Breast epithelium (tissue), 4 donors: ENCODE measurements around the gene HENMT1. TPM values are rescaled to one million over a fixed set of nuclear protein-coding genes. Genes with fewer than 3 reads are reported as not detected.
"Not testable (repeated sequence)": the region's sequence is repeated elsewhere in the genome, so short reads cannot be mapped to it uniquely, and the experiment has no call there.

Source experiments
- DNase-seq, 2 donors: peaks; one replicate each; pipeline ENCODE4 v3.0.0-alpha.2; 2019; ENCODE audit warnings: low spot score in 2 of 2
- H3K27ac ChIP-seq, 2 donors: fragments of 200-600 bp; sonication (generic) in 1 of 2; one replicate each; pipeline ENCODE4 v1.5.1; 2016 to 2019; ENCODE audit warnings: mild to moderate bottlenecking in 1 of 2
- H3K27me3 ChIP-seq, 2 donors: fragments of 200-600 bp; sonication (generic) in 1 of 2; one replicate each; pipeline versions ENCODE4 v1.5.1 to v1.6.0; 2017 to 2019; ENCODE audit warnings: control low read depth in 1 of 2, mild to moderate bottlenecking in 1 of 2
- H3K36me3 ChIP-seq: fragments of 200-600 bp; one replicate; pipeline ENCODE4 v1.5.1; 2019
- H3K4me1 ChIP-seq, 2 donors: fragments of 200-600 bp; sonication (generic); one replicate each; pipeline ENCODE4 v1.5.1; 2016 to 2019; ENCODE audit warnings: control low read depth in 1 of 2
- H3K4me3 ChIP-seq, 3 donors: fragments of 200-600 bp; sonication (generic); 1 replicate in 2 of 3; 2 replicates in 1 of 3; pipeline ENCODE4 v1.5.1; 2016 to 2019; ENCODE audit warnings: mild to moderate bottlenecking in 3 of 3, moderate library complexity in 2 of 3
- H3K9me3 ChIP-seq, 2 donors: fragments of 200-600 bp; sonication (generic) in 1 of 2; one replicate each; pipeline ENCODE4 v1.5.1; 2016 to 2019; ENCODE audit warnings: control low read depth in 1 of 2
- CTCF ChIP-seq, 3 donors: fragments of 450-650 bp; IDR thresholded peaks; one replicate each; pipeline ENCODE4 v1.5.1; 2016 to 2017; ENCODE audit warnings: antibody characterized with exemption in 3 of 3, mild to moderate bottlenecking in 3 of 3, moderate library complexity in 3 of 3
- POLR2A ChIP-seq: fragments of 450-650 bp; IDR thresholded peaks from one replicate; pipeline ENCODE4 v1.6.1; 2016; ENCODE audit warnings: antibody characterized with exemption, mild to moderate bottlenecking, moderate library complexity
- POLR2AphosphoS5 ChIP-seq, 3 donors: sonication (generic); formaldehyde crosslinking; IDR thresholded peaks; one replicate each; pipeline ENCODE4 v1.6.1; 2017; ENCODE audit warnings: antibody characterized with exemption in 3 of 3
- intact Hi-C: fragments of 100-400 bp; cut with DNase I; formaldehyde crosslinking; loops from one replicate; pipeline ENCODE4 v1.15.1; 2023; ENCODE audit warnings: low total_unique reads
- total RNA-seq, 3 donors: library from RNA; depleted of rRNA; stranded (reverse); fragments of >200 nt; gene quantifications; one replicate each; pipeline ENCODE4 v1.1.0, GENCODE V29; 2016

Gene HENMT1
- total RNA-seq: 1 to 10 TPM; 5.2 to 6.9 (median 6.6) TPM

GRCh38 chr1:108661030-108661609 is at the start of gene HENMT1:
TSS of gene HENMT1 (minus strand) at chr1:108661093. CDS start at chr1:108659884, 1,209 bp downstream.
- peak; percentile 35 to 59 for DNase-seq
- Histone ChIP-seq H3K27ac (peak within 1 kb of the TSS; percentile 93 to 96), H3K4me1 (no peaks in the 10 kb centered on the region), H3K36me3 (no peaks in the 10 kb centered on the region), H3K27me3 (no peaks in the 10 kb centered on the region), H3K9me3 (no peaks in the 10 kb centered on the region), H3K4me3 (peak within 1 kb of the TSS; percentile 56 to 86 (median 76))
- TF ChIP-seq POLR2AphosphoS5 (IDR thresholded peaks at IDR 0.05) (peak; percentile 54 to 70 (median 68)), POLR2A (no peak), CTCF (IDR thresholded peaks at IDR 0.05) (no peak)
- intact Hi-C loops: no loop called here

DNA sequence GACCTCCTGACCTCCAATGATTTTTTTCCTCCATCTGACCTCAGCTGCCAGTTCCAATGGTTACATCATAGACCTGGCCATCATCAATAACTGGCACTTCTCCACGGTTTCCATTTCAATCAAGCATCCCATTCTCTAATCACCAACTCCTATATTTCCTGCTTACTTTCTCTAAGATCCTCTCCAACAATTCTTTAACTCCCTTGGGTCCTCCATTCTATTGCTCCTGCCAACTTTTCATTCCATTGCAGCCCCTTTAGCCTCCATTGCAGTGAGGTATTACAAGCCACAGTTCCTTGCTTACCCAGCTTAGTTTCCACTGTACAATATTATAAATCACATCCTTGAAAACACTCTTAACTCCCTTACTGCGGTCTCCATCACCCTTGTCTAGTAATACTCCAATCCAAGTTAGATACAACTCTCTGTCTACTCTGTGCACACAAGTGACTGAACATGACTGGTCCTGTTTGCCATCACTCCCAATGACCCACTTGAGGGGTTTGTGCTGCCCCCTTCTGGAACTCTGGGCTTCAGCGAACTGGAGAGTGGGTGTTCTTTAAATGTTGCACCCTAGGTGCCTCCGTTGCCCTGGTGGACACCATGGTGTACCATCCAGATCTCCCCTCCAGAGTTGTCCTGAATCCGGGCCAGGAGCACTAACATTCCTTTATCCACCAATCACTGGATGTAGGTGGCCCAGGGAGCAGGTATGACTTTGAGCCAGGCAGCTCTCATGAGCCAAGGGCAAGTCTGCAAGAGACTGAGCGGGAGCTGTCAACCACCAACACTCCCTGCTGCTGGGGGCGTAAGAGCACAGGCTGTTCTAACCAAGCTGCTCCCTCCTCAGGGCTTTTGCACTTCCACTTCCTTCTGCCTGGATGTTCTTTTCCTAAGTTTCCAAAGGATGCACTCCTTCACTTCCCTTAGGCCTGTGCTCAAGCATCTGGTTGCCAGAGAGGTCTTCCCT is 48.1 kb upstream of the HENMT1 start:
- intact Hi-C loops: no loop called here
- no peaks in the 10 kb centered on the region for H3K36me3 ChIP-seq
- DNase-seq: no peak
- H3K4me3 ChIP-seq: no peak overlapping the region
- no peak for TF ChIP-seq POLR2AphosphoS5 (IDR thresholded peaks at IDR 0.05)
- TF ChIP-seq CTCF (IDR thresholded peaks at IDR 0.05): no peak
- TF ChIP-seq POLR2A: no peak
- no peaks in the 10 kb centered on the region for H3K27me3 ChIP-seq
- no peaks in the 10 kb centered on the region for H3K9me3 ChIP-seq
- H3K27ac ChIP-seq: no peak overlapping the region
- no peaks in the 10 kb centered on the region for H3K4me1 ChIP-seq

- Histone ChIP-seq H3K36me3 (no peaks in the 10 kb centered on the region), H3K4me3 (no peak overlapping the region), H3K27ac (no peak overlapping the region), H3K9me3 (no peaks in the 10 kb centered on the region), H3K27me3 (no peaks in the 10 kb centered on the region), H3K4me1 (no peaks in the 10 kb centered on the region)
- intact Hi-C loops: no loop called here
- TF ChIP-seq POLR2AphosphoS5 (IDR thresholded peaks at IDR 0.05): no peak
- TF ChIP-seq CTCF (IDR thresholded peaks at IDR 0.05): no peak
- no peak for TF ChIP-seq POLR2A
- no peak for DNase-seq
Measured at GRCh38 chr1:108706643-108707042, 45.8 kb upstream of the HENMT1 start.

DNA sequence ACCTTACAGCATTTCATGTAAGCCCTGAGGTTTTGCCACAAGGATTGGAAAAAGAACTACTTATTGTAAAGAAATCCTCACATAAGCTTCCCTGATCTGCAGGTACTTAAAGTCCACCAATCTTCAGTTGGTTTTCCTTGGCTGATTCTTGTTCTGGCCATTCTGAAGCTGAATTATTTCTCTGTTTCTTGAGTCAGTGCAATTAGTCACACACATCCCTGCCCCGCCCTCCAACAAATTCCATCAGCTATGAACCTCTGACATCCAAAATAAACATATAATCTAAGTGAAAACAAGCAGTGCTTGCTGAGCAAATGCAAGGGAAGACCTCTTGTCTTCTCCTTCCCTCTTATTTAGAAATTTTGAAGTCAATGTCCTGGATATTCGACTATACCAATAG is 43.6 kb upstream of the HENMT1 start:
- TF ChIP-seq POLR2A (no peak), CTCF (IDR thresholded peaks at IDR 0.05) (no peak)
- H3K27ac ChIP-seq: no peak overlapping the region
- no peaks in the 10 kb centered on the region for H3K9me3 ChIP-seq
- H3K4me3 ChIP-seq: no peak overlapping the region
- DNase-seq: no peak
- H3K36me3 ChIP-seq: no peaks in the 10 kb centered on the region
- no peaks in the 10 kb centered on the region for H3K27me3 ChIP-seq
- intact Hi-C loops: no loop called here
- H3K4me1 ChIP-seq: no peaks in the 10 kb centered on the region

DNA sequence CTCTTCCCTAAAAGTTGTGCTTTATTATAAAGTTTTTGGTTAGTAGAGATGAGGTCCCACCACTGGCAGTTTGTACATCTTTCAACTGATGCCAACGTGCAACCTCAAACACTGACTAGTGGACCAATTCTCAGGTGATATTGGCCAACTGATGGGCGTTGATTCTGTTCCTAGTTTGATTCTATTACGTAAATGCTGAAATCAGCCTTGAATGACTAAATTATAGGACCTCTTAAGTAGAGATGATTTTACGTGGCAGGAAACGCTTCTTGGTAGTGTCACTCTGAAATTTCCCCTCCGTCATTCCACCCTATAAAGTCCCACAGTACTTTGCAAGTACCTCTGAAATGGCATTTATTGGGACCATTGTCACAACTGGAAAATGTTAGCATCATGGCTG is 43.0 kb upstream of the HENMT1 start:
- no peak overlapping the region for H3K4me3 ChIP-seq
- intact Hi-C loops: no loop called here
- TF ChIP-seq POLR2AphosphoS5 (IDR thresholded peaks at IDR 0.05): no peak
- no peak for TF ChIP-seq POLR2A
- TF ChIP-seq CTCF (IDR thresholded peaks at IDR 0.05): no peak
- no peaks in the 10 kb centered on the region for H3K9me3 ChIP-seq
- no peak overlapping the region for H3K27ac ChIP-seq
- no peaks in the 10 kb centered on the region for H3K4me1 ChIP-seq
- H3K27me3 ChIP-seq: no peaks in the 10 kb centered on the region
- no peaks in the 10 kb centered on the region for H3K36me3 ChIP-seq
- DNase-seq: no peak

DNA sequence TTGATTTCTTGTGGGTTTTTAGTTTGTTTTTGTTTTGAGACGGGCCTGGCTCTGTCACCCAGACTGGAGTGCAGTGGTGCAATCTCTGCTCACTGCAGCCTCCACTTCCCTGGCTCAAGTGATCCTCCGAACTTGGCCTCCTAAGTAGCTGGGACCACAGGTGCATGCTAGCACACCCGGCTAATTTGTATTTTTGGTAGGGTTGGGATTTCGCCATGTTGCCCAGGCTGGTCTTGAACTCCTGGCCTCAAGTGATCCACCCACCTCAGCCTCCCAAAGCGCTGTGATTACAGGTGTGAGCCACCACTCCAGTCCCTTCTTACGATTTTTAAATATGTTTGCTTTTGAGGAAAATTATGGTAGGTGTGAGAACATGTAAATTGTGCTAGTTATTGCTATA is 41.2 kb upstream of the HENMT1 start:
- H3K9me3 ChIP-seq, H3K27me3 ChIP-seq, intact Hi-C loops, H3K27ac ChIP-seq, DNase-seq, H3K36me3 ChIP-seq, H3K4me1 ChIP-seq, H3K4me3 ChIP-seq: not testable (repeated sequence)
